Measurements from ENCODE around the gene FHIP1A.

- no peak for TF ChIP-seq CTCF (IDR thresholded peaks at IDR 0.05)
- TF ChIP-seq POLR2A (IDR thresholded peaks at IDR 0.05) = no peak
Observed at GRCh38 chr4:151442002-151442401, 33.0 kb downstream of the FHIP1A start.
